ENCODE results near the gene CNR2.
"Not testable (repeated sequence)": the region's sequence is repeated elsewhere in the genome, so short reads cannot be mapped to it uniquely, and the experiment has no call there.

CNR2 gene

DNA sequence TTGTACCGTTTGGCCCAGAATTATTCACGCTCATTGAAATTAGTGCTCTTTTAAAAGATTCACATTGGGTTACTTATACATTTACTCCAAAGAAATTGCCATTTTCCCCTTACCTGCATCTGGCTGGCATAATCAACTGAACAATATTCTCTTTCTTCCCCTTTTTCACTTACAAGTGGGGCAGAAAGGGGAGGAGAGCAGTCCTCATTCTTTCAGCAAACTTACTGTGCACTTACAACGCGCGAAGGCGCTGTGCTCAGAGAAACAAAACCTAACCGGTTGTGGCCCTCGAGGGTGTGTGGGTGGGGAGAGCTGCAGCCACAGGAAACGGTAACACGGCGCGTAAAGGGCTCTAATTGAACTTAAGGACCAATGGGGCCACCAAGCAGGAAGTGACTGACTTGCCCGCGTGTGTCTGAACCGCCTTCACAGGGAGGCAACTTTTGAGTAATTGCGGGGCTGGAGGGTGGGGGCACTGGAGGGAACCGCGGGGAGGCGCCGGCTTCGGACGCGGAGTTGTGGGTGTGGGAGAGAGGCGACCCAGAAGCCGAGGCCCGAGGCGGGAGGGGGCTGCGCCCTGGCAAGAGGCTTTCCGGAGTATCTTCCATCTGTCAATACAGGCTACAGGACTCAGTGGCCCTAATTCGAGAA lies 45.8 kb upstream of the CNR2 start:
- no peaks in the 10 kb centered on the region for H3K9me3 ChIP-seq (replicated peaks; ENCODE audit: insufficient read depth, low read length)
- H2AFZ ChIP-seq (ENCODE audit: low read length) = peak overlapping the region; percentile 56
- peak overlapping the region; percentile 97 for H3K9ac ChIP-seq (ENCODE audit: low read length)
- peaks cover 7% of the 10 kb centered on the region for H4K20me1 ChIP-seq (ENCODE audit: insufficient read depth, low read length)
- no peaks in the 10 kb centered on the region for H3K27me3 ChIP-seq (replicated peaks; ENCODE audit: insufficient read depth, low read length)
- H3F3A ChIP-seq (ENCODE audit: insufficient read depth, low read length) = peaks cover 33% of the 10 kb centered on the region
- no peaks in the 10 kb centered on the region; the same call in 1 of the 2 replicates for H3K36me3 ChIP-seq (replicated peaks; ENCODE audit: insufficient read depth, low read length)
- peak overlapping the region; percentile 99 for H3K27ac ChIP-seq (ENCODE audit: low read length)
- DNase-seq = peak; percentile 98
- H3K4me3 ChIP-seq (ENCODE audit: low read length) = peak overlapping the region; percentile 93
- peaks cover 32% of the 10 kb centered on the region for H3K4me1 ChIP-seq (ENCODE audit: low read length)
- H3K79me2 ChIP-seq (ENCODE audit: low read length) = peaks cover 36% of the 10 kb centered on the region
- TF ChIP-seq EZH2phosphoT487 (IDR thresholded peaks at IDR 0.05; ENCODE audit: low read length) (no peak), EZH2 (optimal IDR thresholded peaks at IDR 0.05; ENCODE audit: low read depth, low read length) (no peak)
- TF ChIP-seq, protein P1, sequence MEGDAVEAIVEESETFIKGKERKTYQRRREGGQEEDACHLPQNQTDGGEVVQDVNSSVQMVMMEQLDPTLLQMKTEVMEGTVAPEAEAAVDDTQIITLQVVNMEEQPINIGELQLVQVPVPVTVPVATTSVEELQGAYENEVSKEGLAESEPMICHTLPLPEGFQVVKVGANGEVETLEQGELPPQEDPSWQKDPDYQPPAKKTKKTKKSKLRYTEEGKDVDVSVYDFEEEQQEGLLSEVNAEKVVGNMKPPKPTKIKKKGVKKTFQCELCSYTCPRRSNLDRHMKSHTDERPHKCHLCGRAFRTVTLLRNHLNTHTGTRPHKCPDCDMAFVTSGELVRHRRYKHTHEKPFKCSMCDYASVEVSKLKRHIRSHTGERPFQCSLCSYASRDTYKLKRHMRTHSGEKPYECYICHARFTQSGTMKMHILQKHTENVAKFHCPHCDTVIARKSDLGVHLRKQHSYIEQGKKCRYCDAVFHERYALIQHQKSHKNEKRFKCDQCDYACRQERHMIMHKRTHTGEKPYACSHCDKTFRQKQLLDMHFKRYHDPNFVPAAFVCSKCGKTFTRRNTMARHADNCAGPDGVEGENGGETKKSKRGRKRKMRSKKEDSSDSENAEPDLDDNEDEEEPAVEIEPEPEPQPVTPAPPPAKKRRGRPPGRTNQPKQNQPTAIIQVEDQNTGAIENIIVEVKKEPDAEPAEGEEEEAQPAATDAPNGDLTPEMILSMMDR (IDR thresholded peaks at IDR 0.05; ENCODE audit: low read length) = peak; percentile 39
- H3K9me2 ChIP-seq (replicated peaks; ENCODE audit: insufficient read depth, low read length) = no peaks in the 10 kb centered on the region
- peak overlapping the region; percentile 76 for H3K4me2 ChIP-seq (ENCODE audit: low read depth, low read length)

DNA sequence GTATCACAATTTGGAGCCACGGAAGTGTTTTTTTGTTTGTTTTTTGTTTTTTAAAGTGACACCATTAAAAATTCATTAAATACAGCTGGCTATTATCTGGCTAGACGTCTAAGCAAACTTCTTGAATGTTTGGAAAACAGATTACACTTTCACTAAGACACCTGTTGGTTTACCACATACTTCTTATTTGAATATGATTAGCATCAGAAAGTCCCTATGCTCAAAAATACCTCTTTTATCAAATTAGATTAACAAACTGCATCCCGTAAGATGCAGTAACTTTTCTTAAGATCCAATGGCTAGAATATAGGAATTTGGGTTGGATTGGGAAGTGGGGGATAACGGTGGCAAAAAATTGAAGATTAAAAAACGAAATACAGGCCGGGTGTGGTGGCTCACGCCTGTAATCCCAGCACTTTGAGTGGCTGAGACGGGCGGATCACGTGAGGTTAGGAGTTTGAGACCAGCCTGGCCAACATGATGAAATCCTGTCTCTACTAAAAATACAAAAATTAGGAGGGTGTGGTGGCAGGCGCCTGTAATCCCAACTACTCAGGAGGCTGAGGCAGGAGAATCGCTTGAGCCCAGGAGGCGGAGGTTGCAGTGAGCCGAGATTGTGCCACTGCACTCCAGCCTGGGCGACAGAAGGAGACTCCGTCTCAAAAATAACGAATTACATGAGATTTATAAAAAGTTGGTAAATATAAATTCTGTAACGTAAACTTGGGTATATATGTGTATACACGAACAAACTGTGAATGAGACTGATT lies 45.1 kb upstream of the CNR2 start:
- Histone ChIP-seq H2AFZ (ENCODE audit: low read length) (peak overlapping the region; percentile 56), H3K9ac (ENCODE audit: low read length) (peak overlapping the region; percentile 97; the same call in 1 of the 2 replicates)

DNA sequence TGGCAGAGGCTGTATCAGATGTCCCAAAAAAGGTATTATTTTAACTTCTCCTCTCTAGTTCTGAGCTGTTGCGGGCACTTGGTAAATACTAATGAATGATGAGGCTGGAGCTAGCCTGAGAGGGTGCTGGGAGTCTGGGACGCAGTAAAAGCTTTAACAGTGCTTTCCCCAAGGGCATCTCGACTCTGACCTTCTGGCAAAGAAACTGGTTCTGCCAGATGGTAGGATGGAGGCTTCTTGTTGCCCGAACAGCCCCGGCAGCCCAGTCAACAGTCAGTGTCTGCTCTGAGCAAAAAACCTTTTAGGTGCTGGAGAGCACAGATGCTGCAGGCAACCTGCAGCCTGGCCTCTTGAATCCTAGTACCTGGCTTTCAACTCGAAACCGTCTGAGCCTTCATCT lies 43.9 kb upstream of the CNR2 start:
- Histone ChIP-seq H3K27ac (ENCODE audit: low read length) (no peak overlapping the region), H3K27me3 (replicated peaks; ENCODE audit: insufficient read depth, low read length) (no peaks in the 10 kb centered on the region), H3F3A (ENCODE audit: insufficient read depth, low read length) (peaks cover 23% of the 10 kb centered on the region), H3K4me1 (ENCODE audit: low read length) (peaks cover 22% of the 10 kb centered on the region), H3K36me3 (replicated peaks; ENCODE audit: insufficient read depth, low read length) (no peaks in the 10 kb centered on the region), H2AFZ (ENCODE audit: low read length) (no peak overlapping the region), H3K9me2 (replicated peaks; ENCODE audit: insufficient read depth, low read length) (no peaks in the 10 kb centered on the region), H3K4me3 (ENCODE audit: low read length) (no peak overlapping the region), H3K9ac (ENCODE audit: low read length) (no peak overlapping the region), H3K4me2 (ENCODE audit: low read depth, low read length) (no peak overlapping the region), H3K9me3 (replicated peaks; ENCODE audit: insufficient read depth, low read length) (no peaks in the 10 kb centered on the region), H3K79me2 (ENCODE audit: low read length) (peaks cover 25% of the 10 kb centered on the region), H4K20me1 (ENCODE audit: insufficient read depth, low read length) (no peaks in the 10 kb centered on the region)
- no peak for DNase-seq
- TF ChIP-seq EZH2phosphoT487 (IDR thresholded peaks at IDR 0.05; ENCODE audit: low read length) = no peak
- TF ChIP-seq, protein P1 (IDR thresholded peaks at IDR 0.05; ENCODE audit: low read length) = no peak
- no peak for TF ChIP-seq EZH2 (optimal IDR thresholded peaks at IDR 0.05; ENCODE audit: low read depth, low read length)

More for the DNA sequence above, 45.1 kb upstream of the CNR2 start:
- peak overlapping the region; percentile 76 for H3K4me2 ChIP-seq (ENCODE audit: low read depth, low read length)
- H4K20me1 ChIP-seq (ENCODE audit: insufficient read depth, low read length); H3K9me3 ChIP-seq (replicated peaks; ENCODE audit: insufficient read depth, low read length); H3K36me3 ChIP-seq (replicated peaks; ENCODE audit: insufficient read depth, low read length); H3K27me3 ChIP-seq (replicated peaks; ENCODE audit: insufficient read depth, low read length); H3K9me2 ChIP-seq (replicated peaks; ENCODE audit: insufficient read depth, low read length); DNase-seq: not testable (repeated sequence)
- peak overlapping the region; percentile 99 for H3K27ac ChIP-seq (ENCODE audit: low read length)
- peaks cover 25% of the 10 kb centered on the region for H3K4me1 ChIP-seq (ENCODE audit: low read length)
- H3F3A ChIP-seq (ENCODE audit: insufficient read depth, low read length) = peaks cover 26% of the 10 kb centered on the region
- peak overlapping the region; percentile 93 for H3K4me3 ChIP-seq (ENCODE audit: low read length)
- peaks cover 29% of the 10 kb centered on the region for H3K79me2 ChIP-seq (ENCODE audit: low read length)
